Neural cell (in vitro differentiated cells): Measurements from ENCODE around the gene TMEM258. TPM values are rescaled to one million over a fixed set of nuclear protein-coding genes. Genes with fewer than 3 reads are reported as not detected.

Experiments
- H2AFZ ChIP-seq: fragments of 200-600, 300-800 bp; sonication (generic), shearing (Covaris generic); 2 replicates; pipeline ENCODE4 v1.6.0; 2014; ENCODE audit warnings: low read depth, mild to moderate bottlenecking, antibody characterized with exemption, low read length, moderate library complexity
- H3F3A ChIP-seq: fragments of 200-600 bp; shearing (Covaris generic); 2 replicates; pipeline ENCODE4 v1.6.1; 2016; ENCODE audit warnings: mild to moderate bottlenecking, moderate library complexity, mixed read lengths, antibody characterized with exemption, low read length; ENCODE audit not compliant: insufficient read depth, poor library complexity, severe bottlenecking
- H3K27ac ChIP-seq: fragments of 200-600, 300-800 bp; sonication (generic), shearing (Covaris generic); 2 replicates; pipeline ENCODE4 v1.5.1; 2014; ENCODE audit warnings: mild to moderate bottlenecking, low read length, moderate library complexity
- H3K27me3 ChIP-seq: fragments of 300-800, 200-600 bp; sonication (generic), shearing (Covaris generic); 2 replicates; pipeline ENCODE4 v1.6.0; 2014; ENCODE audit warnings: mild to moderate bottlenecking, low read depth, low read length, moderate library complexity; ENCODE audit not compliant: insufficient read depth
- H3K36me3 ChIP-seq: fragments of 300-800, 200-600 bp; sonication (generic), shearing (Covaris generic); 2 replicates; pipeline ENCODE4 v1.5.1; 2014; ENCODE audit warnings: mild to moderate bottlenecking, antibody characterized with exemption, low read length, moderate library complexity; ENCODE audit not compliant: insufficient read depth
- H3K4me2 ChIP-seq: fragments of 300-800, 200-600 bp; sonication (generic), shearing (Covaris generic); 2 replicates; pipeline ENCODE4 v1.6.0; 2014; ENCODE audit warnings: mild to moderate bottlenecking, low read length
- H3K4me3 ChIP-seq: fragments of 300-800, 200-600 bp; sonication (generic), shearing (Covaris generic); 2 replicates; pipeline ENCODE4 v1.5.1; 2014; ENCODE audit warnings: mild to moderate bottlenecking, low read length, moderate library complexity
- H3K79me2 ChIP-seq: fragments of 200-600 bp; shearing (Covaris generic); replicated peaks from 2 replicates; pipeline ENCODE4 v1.6.0; 2014; ENCODE audit warnings: mild to moderate bottlenecking, low read length, moderate library complexity; ENCODE audit not compliant: insufficient read depth
- H3K9ac ChIP-seq: fragments of 300-800, 200-600 bp; sonication (generic), shearing (Covaris generic); 2 replicates; pipeline ENCODE4 v1.6.1; 2016; ENCODE audit warnings: mild to moderate bottlenecking, low read length, mixed read lengths
- H3K9me2 ChIP-seq: fragments of 200-600 bp; shearing (Covaris generic); 2 replicates; pipeline ENCODE4 v1.6.1; 2016; ENCODE audit warnings: mild to moderate bottlenecking, low read length, mixed read lengths; ENCODE audit not compliant: insufficient read depth
- H3K9me3 ChIP-seq: fragments of 200-600, 300-800 bp; sonication (generic), shearing (Covaris generic); 2 replicates; pipeline ENCODE4 v1.6.1; 2016; ENCODE audit warnings: mild to moderate bottlenecking, mixed run types, low read length, moderate library complexity, mixed read lengths
- H4K20me1 ChIP-seq: fragments of 200-600 bp; shearing (Covaris generic); 2 replicates; pipeline ENCODE4 v1.6.1; 2016; ENCODE audit warnings: mild to moderate bottlenecking, mixed run types; ENCODE audit not compliant: insufficient read depth
- CTCF ChIP-seq: fragments of 450-650 bp; IDR thresholded peaks from 2 replicates; pipeline ENCODE4 v1.5.1; 2014; ENCODE audit warnings: antibody characterized with exemption, mild to moderate bottlenecking, moderate library complexity; ENCODE audit not compliant: poor library complexity, severe bottlenecking
- EP300 ChIP-seq: fragments of 450-650 bp; conservative IDR thresholded peaks from 2 replicates; pipeline ENCODE4 v1.6.1; 2014; ENCODE audit warnings: antibody characterized with exemption, mild to moderate bottlenecking, moderate library complexity; ENCODE audit not compliant: poor library complexity, severe bottlenecking
- EZH2 ChIP-seq: fragments of 200-600, 300-800 bp; shearing (Covaris generic), sonication (generic); IDR thresholded peaks from 2 replicates; pipeline ENCODE4 v1.6.1; 2014; ENCODE audit warnings: antibody characterized with exemption, low read length, borderline replicate concordance, mild to moderate bottlenecking; ENCODE audit not compliant: insufficient read depth, poor library complexity, severe bottlenecking
- MXI1 ChIP-seq: fragments of 450-650 bp; conservative IDR thresholded peaks from 2 replicates; pipeline ENCODE4 v1.6.1; 2014; ENCODE audit warnings: antibody characterized with exemption, mild to moderate bottlenecking; ENCODE audit not compliant: poor library complexity, severe bottlenecking
- POLR2AphosphoS5 ChIP-seq: IDR thresholded peaks from 2 replicates; pipeline ENCODE4 v1.6.1; 2012
- RAD21 ChIP-seq: fragments of 450-650 bp; conservative IDR thresholded peaks from 2 replicates; pipeline ENCODE4 v1.6.1; 2014; ENCODE audit warnings: antibody characterized with exemption, mild to moderate bottlenecking, moderate library complexity
- REST ChIP-seq: IDR thresholded peaks from 2 replicates; pipeline ENCODE4 v1.6.1; 2012; ENCODE audit warnings: borderline replicate concordance
- SMC3 ChIP-seq: fragments of 450-650 bp; conservative IDR thresholded peaks from 2 replicates; pipeline ENCODE4 v1.6.1; 2014; ENCODE audit warnings: antibody characterized with exemption, mild to moderate bottlenecking, moderate library complexity; ENCODE audit not compliant: poor library complexity
- TAF1 ChIP-seq: IDR thresholded peaks from 2 replicates; pipeline ENCODE4 v1.6.1; 2012; ENCODE audit warnings: low read depth
- polyA plus RNA-seq: library from polyadenylated mRNA; depleted of rRNA; stranded (reverse); fragments of >200 nt; gene quantifications from 2 replicates; pipeline ENCODE4 v1.2.3, GENCODE V29; 2014

The TMEM258 gene
- polyA plus RNA-seq, 1 donor from 2014 or later = 134 TPM

GRCh38 chr11:61773356-61773755, 19.0 kb downstream of the TMEM258 start:
- TF ChIP-seq MXI1 (no peak), EP300 (peak; percentile 13)
- H3K27ac ChIP-seq = peak overlapping the region; percentile 24
- H3K79me2 ChIP-seq = no peaks in the 10 kb centered on the region
- H4K20me1 ChIP-seq = no peaks in the 10 kb centered on the region
- no peaks in the 10 kb centered on the region for H3K27me3 ChIP-seq
- H3F3A ChIP-seq = no peaks in the 10 kb centered on the region
- peak overlapping the region; percentile 41 for H3K4me3 ChIP-seq
- H3K4me2 ChIP-seq = peak overlapping the region; percentile 19
- no peak overlapping the region for H3K9ac ChIP-seq
- no peaks in the 10 kb centered on the region for H3K9me3 ChIP-seq
- H3K9me2 ChIP-seq = no peaks in the 10 kb centered on the region
- H3K36me3 ChIP-seq = no peaks in the 10 kb centered on the region
- no peak overlapping the region for H2AFZ ChIP-seq

GRCh38 chr11:61771985-61772455, 20.4 kb downstream of the TMEM258 start:
- no peaks in the 10 kb centered on the region for H3K27me3 ChIP-seq
- no peak overlapping the region for H3K4me2 ChIP-seq
- no peaks in the 10 kb centered on the region for H3K36me3 ChIP-seq
- no peaks in the 10 kb centered on the region for H3K79me2 ChIP-seq
- no peaks in the 10 kb centered on the region for H3K9me2 ChIP-seq
- H3K4me3 ChIP-seq = no peak overlapping the region
- no peaks in the 10 kb centered on the region for H4K20me1 ChIP-seq
- H3K27ac ChIP-seq = no peak overlapping the region
- H2AFZ ChIP-seq = no peak overlapping the region
- H3K9me3 ChIP-seq = no peaks in the 10 kb centered on the region
- H3K9ac ChIP-seq = no peak overlapping the region
- H3F3A ChIP-seq = no peaks in the 10 kb centered on the region
- TF ChIP-seq EP300 (no peak), TAF1 (no peak), EZH2 (no peak), RAD21 (no peak), CTCF (no peak), SMC3 (no peak), MXI1 (no peak), POLR2AphosphoS5 (no peak), REST (no peak)
